Spleen (tissue), 11 donors: Measurements from ENCODE around the gene DNAJC25. TPM values are rescaled to one million over a fixed set of nuclear protein-coding genes. Genes with fewer than 3 reads are reported as not detected.

Experiments used
- DNase-seq: peaks from one replicate; pipeline ENCODE4 v3.0.0-alpha.2; 2020
- H3K27ac ChIP-seq, 8 donors: fragments of 200-600 bp; sonication (generic) in 7 of 8; 1 replicate in 4 of 8; 2 replicates in 4 of 8; pipeline versions ENCODE4 v1.5.0 to v1.8.0; 2016 to 2021; ENCODE audit warnings: inconsistent platforms in 4 of 8, mild to moderate bottlenecking in 4 of 8, moderate library complexity in 1 of 8
- H3K27me3 ChIP-seq, 7 donors: fragments of 200-600 bp; sonication (generic) in 6 of 7; replicated peaks in 1 of 7; 1 replicate in 4 of 7; 2 replicates in 3 of 7; pipeline versions ENCODE4 v1.5.0 to v1.8.0; 2016 to 2021; ENCODE audit warnings: inconsistent platforms in 3 of 7, mild to moderate bottlenecking in 1 of 7
- H3K36me3 ChIP-seq, 6 donors: fragments of 200-600 bp; sonication (generic) in 5 of 6; 1 replicate in 4 of 6; 2 replicates in 2 of 6; pipeline versions ENCODE4 v1.5.0 to v1.8.0; 2016 to 2021; ENCODE audit warnings: inconsistent platforms in 2 of 6
- H3K4me1 ChIP-seq, 6 donors: fragments of 200-600 bp; sonication (generic) in 5 of 6; 1 replicate in 3 of 6; 2 replicates in 3 of 6; pipeline versions ENCODE4 v1.5.0 to v1.8.0; 2016 to 2021; ENCODE audit warnings: inconsistent platforms in 3 of 6
- H3K4me3 ChIP-seq, 8 donors: fragments of 200-600 bp; sonication (generic) in 7 of 8; 1 replicate in 4 of 8; 2 replicates in 4 of 8; pipeline versions ENCODE4 v1.5.0 to v1.8.0; 2016 to 2021; ENCODE audit warnings: inconsistent platforms in 4 of 8, mild to moderate bottlenecking in 4 of 8, moderate library complexity in 2 of 8
- H3K9me3 ChIP-seq, 8 donors: fragments of 200-600 bp; sonication (generic) in 7 of 8; 1 replicate in 4 of 8; 2 replicates in 4 of 8; pipeline versions ENCODE4 v1.5.0 to v1.8.0; 2016 to 2021; ENCODE audit warnings: inconsistent platforms in 4 of 8
- POLR2A ChIP-seq, 3 donors: fragments of 450-650 bp; IDR thresholded peaks; one replicate each; pipeline ENCODE4 v1.5.1; 2017; ENCODE audit warnings: antibody characterized with exemption in 3 of 3, mild to moderate bottlenecking in 1 of 3
- POLR2AphosphoS5 ChIP-seq, 3 donors: sonication (generic); formaldehyde crosslinking; IDR thresholded peaks; one replicate each; pipeline ENCODE4 v1.5.1; 2017; ENCODE audit warnings: antibody characterized with exemption in 3 of 3
- WGBS, 5 donors: extraction: QIAGEN DNeasy Blood & Tissue Kit in 3 of 5; methylation state at CpG; one replicate each; pipeline versions ENCODE4 v1.1.5 to v1.1.7; 2013 to 2018; 5-methylcytosine and 5-hydroxymethylcytosine counted together
- intact Hi-C: fragments of 100-400 bp; cut with DNase I; formaldehyde crosslinking; loops from one replicate; pipeline ENCODE4 v1.15.0; 2023; ENCODE audit warnings: low total_unique reads
- polyA plus RNA-seq, 3 donors: library from polyadenylated mRNA; stranded (reverse); fragments of 200-250 nt; gene quantifications; one replicate each; pipeline ENCODE4 v1.2.1, GENCODE V29; 2013
- total RNA-seq, 7 donors: library from RNA; depleted of rRNA in 3 of 7; stranded (reverse); fragments of >200 nt in 3 of 7; fragmentation: NEBNext Ultra II Directional in 4 of 7; extraction: Animal tissue kit (Norgen Biotek cat#: 25700) in 4 of 7; gene quantifications; one replicate each; pipeline versions ENCODE4 v1.1.0 to v1.2.1, GENCODE V29; 2016 to 2021
- TF ChIP-seq, protein P1 (sequence below), 11 experiments: fragments of 200-600 bp in 7 of 11; fragments of 450-650 bp in 4 of 11; sonication (generic) in 4 of 11; IDR thresholded peaks in 8 of 11; conservative IDR thresholded peaks in 3 of 11; 1 replicate in 7 of 11; 2 replicates in 4 of 11; pipeline versions ENCODE4 v1.4.0 to v1.8.0; 2016 to 2021; ENCODE audit warnings: antibody characterized with exemption in 11 of 11, inconsistent platforms in 4 of 11, mild to moderate bottlenecking in 1 of 11
- donor health status: healthy with polysubstance abuse.
- donor health status: DM: no; HTN: no; CAD: no; lungs with moderate emphysema.
- donor health status: DM: no; HTN: no; CAD: no.
- donor health status: Bipolar disorder and iron deficiency.
- donor health status: healthy.
- donor health status: DM: no; HTN: no; CAD: no.
- donor health status: DM: yes; HTN: yes; CAD: no.

Gene DNAJC25
- total and polyA plus RNA-seq, 10 donors = 3.1 to 6.0 (median 3.9) TPM

DNA sequence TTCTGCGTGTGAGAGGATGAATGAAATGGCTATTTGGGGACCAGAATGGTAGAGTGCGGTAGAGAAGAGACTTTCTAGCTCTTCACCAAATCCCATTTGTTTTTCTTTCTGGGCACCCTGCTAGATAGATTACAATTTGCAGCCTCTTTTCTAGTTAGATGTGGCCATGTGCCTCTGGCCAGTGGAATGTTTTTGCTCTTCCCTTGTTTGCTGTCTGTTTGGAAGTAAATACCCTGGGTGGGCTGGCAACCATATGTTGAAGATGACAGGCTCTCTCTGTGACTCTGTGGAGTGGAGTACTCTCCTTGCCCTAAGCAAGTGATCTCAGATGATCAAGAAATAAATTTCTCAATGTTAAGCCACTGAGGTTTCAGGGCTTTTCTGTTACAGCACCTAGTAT is 43.2 kb downstream of the DNAJC25 start:
- no peaks in the 10 kb centered on the region for H3K9me3 ChIP-seq
- no peak for TF ChIP-seq POLR2AphosphoS5 (IDR thresholded peaks at IDR 0.05)
- no peak for TF ChIP-seq POLR2A (IDR thresholded peaks at IDR 0.05)
- TF ChIP-seq, protein P1, sequence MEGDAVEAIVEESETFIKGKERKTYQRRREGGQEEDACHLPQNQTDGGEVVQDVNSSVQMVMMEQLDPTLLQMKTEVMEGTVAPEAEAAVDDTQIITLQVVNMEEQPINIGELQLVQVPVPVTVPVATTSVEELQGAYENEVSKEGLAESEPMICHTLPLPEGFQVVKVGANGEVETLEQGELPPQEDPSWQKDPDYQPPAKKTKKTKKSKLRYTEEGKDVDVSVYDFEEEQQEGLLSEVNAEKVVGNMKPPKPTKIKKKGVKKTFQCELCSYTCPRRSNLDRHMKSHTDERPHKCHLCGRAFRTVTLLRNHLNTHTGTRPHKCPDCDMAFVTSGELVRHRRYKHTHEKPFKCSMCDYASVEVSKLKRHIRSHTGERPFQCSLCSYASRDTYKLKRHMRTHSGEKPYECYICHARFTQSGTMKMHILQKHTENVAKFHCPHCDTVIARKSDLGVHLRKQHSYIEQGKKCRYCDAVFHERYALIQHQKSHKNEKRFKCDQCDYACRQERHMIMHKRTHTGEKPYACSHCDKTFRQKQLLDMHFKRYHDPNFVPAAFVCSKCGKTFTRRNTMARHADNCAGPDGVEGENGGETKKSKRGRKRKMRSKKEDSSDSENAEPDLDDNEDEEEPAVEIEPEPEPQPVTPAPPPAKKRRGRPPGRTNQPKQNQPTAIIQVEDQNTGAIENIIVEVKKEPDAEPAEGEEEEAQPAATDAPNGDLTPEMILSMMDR (IDR thresholded peaks at IDR 0.05 in 8 of 11, conservative IDR thresholded peaks at IDR 0.05 in 3 of 11) = no peak
- H3K27me3 ChIP-seq = no peaks in the 10 kb centered on the region
- WGBS, 5 donors = 97 to 99% (median 98%) methylated on average over 2 of the region's 2 CpGs
- H3K4me3 ChIP-seq = no peak overlapping the region
- no peak for DNase-seq
- H3K4me1 ChIP-seq = no peaks in the 10 kb centered on the region
- no peak overlapping the region for H3K27ac ChIP-seq
- H3K36me3 ChIP-seq = peaks cover 0 to 66% (median 9%) of the 10 kb centered on the region in 6 donors
- intact Hi-C loops = no loop called here

DNA sequence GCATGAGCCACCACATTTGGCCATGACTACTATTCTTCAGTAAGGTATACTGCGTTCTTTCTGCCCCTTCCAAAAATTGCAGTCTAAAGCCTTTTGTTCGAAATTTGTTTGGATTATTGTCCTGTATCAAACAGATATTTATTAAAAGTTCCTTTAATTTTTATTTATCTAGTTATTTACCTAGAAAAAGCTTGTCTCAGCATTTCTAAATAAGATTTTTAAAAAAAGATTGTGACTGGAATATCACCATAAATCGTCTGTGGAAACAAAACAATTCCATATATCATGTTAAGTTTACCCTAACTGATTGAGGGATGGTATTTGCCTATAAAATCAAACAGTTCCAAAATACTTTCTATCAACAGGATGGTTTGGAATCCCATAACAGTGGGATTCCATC is 45.0 kb downstream of the DNAJC25 start:
- 94 to 99% (median 96%) methylated on average over 3 of the region's 3 CpGs for WGBS, 5 donors
- H3K36me3 ChIP-seq = peaks cover 0 to 70% (median under 1%) of the 10 kb centered on the region in 6 donors
- TF ChIP-seq POLR2AphosphoS5 (IDR thresholded peaks at IDR 0.05) = no peak
- TF ChIP-seq POLR2A (IDR thresholded peaks at IDR 0.05) = no peak
- TF ChIP-seq, protein P1 (IDR thresholded peaks at IDR 0.05 in 8 of 11, conservative IDR thresholded peaks at IDR 0.05 in 3 of 11) = no peak
- no peak for DNase-seq
- no peaks in the 10 kb centered on the region for H3K9me3 ChIP-seq
- no peaks in the 10 kb centered on the region for H3K27me3 ChIP-seq
- intact Hi-C loops = no loop called here
- no peak overlapping the region for H3K4me3 ChIP-seq
- H3K27ac ChIP-seq = no peak overlapping the region
- H3K4me1 ChIP-seq = no peaks in the 10 kb centered on the region

DNA sequence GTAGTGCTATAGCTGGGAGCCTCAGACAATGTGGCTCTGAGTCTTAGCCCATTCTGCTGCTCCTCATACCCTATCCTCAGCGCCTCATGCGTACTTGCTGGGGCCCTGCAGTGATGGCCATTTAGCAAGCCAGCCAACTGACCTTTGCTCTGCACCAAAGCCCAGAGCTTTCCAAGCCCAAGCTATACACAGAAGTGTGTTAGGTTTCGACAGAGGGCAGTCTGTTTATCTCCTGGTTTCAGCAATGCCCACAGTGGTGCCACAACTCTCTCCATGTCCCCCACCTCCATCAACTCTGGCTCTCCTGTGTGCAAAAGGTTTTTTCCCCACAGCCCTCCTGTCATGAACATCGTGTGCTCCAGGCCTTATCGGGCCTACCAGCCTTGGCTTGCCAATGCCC is 47.2 kb downstream of the DNAJC25 start:
- intact Hi-C loops = no loop called here

DNA sequence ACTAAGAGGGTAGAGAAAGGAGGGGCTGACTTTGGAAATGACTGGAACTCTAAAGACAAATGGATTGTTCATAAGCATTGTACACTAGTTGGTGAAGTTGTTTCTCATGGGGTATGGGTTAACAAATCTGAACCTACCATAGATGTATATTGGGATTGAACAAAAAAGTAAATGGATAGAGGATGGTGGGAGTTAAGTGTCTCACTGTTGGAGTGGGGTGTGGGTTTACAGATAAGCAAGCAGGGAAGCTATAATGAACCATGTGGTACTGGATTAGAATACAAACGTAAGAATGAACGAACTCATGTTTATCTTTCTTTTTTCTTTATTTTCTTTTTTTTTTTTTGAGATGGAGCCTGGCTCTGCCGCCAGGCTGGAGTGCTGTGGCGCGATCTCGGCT is 48.1 kb downstream of the DNAJC25 start:
- Histone ChIP-seq H3K27me3 (no peaks in the 10 kb centered on the region), H3K4me3 (no peak overlapping the region), H3K27ac (no peak overlapping the region), H3K4me1 (no peaks in the 10 kb centered on the region), H3K36me3 (peaks cover 0 to 60% (median 0%) of the 10 kb centered on the region in 6 donors), H3K9me3 (no peaks in the 10 kb centered on the region)
- no peak for DNase-seq
- TF ChIP-seq POLR2AphosphoS5 (IDR thresholded peaks at IDR 0.05) = no peak
- no peak for TF ChIP-seq POLR2A (IDR thresholded peaks at IDR 0.05)
- TF ChIP-seq, protein P1 (IDR thresholded peaks at IDR 0.05 in 8 of 11, conservative IDR thresholded peaks at IDR 0.05 in 3 of 11) = no peak
- intact Hi-C loops = no loop called here
- 94 to 98% (median 96%) methylated on average over 6 of the region's 6 CpGs for WGBS, 5 donors

More for the DNA sequence above, 47.2 kb downstream of the DNAJC25 start:
- Histone ChIP-seq H3K4me1 (no peaks in the 10 kb centered on the region), H3K27ac (no peak overlapping the region), H3K36me3 (peaks cover 0 to 60% (median 0%) of the 10 kb centered on the region in 6 donors), H3K9me3 (no peaks in the 10 kb centered on the region), H3K4me3 (no peak overlapping the region), H3K27me3 (no peaks in the 10 kb centered on the region)
- no peak for DNase-seq
- 97 to 100% (median 98%) methylated on average over 5 of the region's 5 CpGs for WGBS, 5 donors
- TF ChIP-seq POLR2A (IDR thresholded peaks at IDR 0.05) (no peak), POLR2AphosphoS5 (IDR thresholded peaks at IDR 0.05) (no peak)
- TF ChIP-seq, protein P1 (IDR thresholded peaks at IDR 0.05 in 8 of 11, conservative IDR thresholded peaks at IDR 0.05 in 3 of 11) = no peak
